K562 (cell line): ENCODE results near the gene CT45A10. TPM values are rescaled to one million over a fixed set of nuclear protein-coding genes. Genes with fewer than 3 reads are reported as not detected.

ENCODE experiments used
- ATAC-seq: fragments of 200-7000 bp; cut with Tn5 transposase; 3 replicates; pipeline ENCODE4 v1.9.1; 2020; ENCODE audit warnings: moderate library complexity
- BruUV-seq: library from RNA; stranded (reverse); fragments of 400-500 nt; replicated peaks from 2 replicates; lab custom pipeline; 2021; lab: Mats Ljungman, UMichigan
- CTCF ChIA-PET: fragments of 300-600 bp; formaldehyde crosslinking; extraction: SDS; loops from one replicate; lab custom pipeline; 2021; ENCODE audit warnings: low intra/inter-chr PET ratio; lab: Yijun Ruan, JAX
- POLR2A ChIA-PET: fragments of 300-600, 350-650 bp; sonication (Branson Sonifier 250); formaldehyde crosslinking; extraction: SDS; loops from one replicate; lab custom pipeline; 2021; ENCODE audit warnings: antibody characterized with exemption, inconsistent platforms; lab: Yijun Ruan, JAX
- DNase-seq, 4 experiments: peaks; one replicate each; pipeline versions ENCODE4 v3.0.0 to v3.0.0-alpha.2; 2011 to 2018; ENCODE audit warnings: low spot score in 3 of 4, mixed read lengths in 3 of 4; ENCODE audit errors: extremely low read depth in 1 of 4
- FAIRE-seq: peaks from 2 replicates; lab custom pipeline; 2011; peaks lifted over from hg19 to GRCh38; lab: Jason Lieb, UNC
- H2AFZ ChIP-seq: 2 replicates; pipeline ENCODE4 v1.6.0; 2011; ENCODE audit warnings: low read depth, low read length, control low read depth, inconsistent platforms
- H3K27ac ChIP-seq: fragments of 200-600 bp; 3 replicates; pipeline ENCODE4 v1.8.0; 2011; ENCODE audit warnings: low read depth, mild to moderate bottlenecking, control low read depth, inconsistent platforms, low read length, moderate library complexity, mixed read lengths; ENCODE audit errors: extremely low read depth
- H3K27me3 ChIP-seq, 2 experiments: fragments of 300-600 bp in 1 of 2; 2 replicates in 1 of 2; 3 replicates in 1 of 2; pipeline versions ENCODE4 v1.6.0 to v1.8.0; 2011; ENCODE audit warnings: inconsistent platforms in 2 of 2, low read length in 2 of 2, mild to moderate bottlenecking in 1 of 2, mixed read lengths in 1 of 2, moderate library complexity in 1 of 2; ENCODE audit not compliant: control insufficient read depth in 2 of 2, insufficient read depth in 2 of 2
- H3K36me3 ChIP-seq: fragments of 300-600 bp; 3 replicates; pipeline ENCODE4 v1.8.0; 2011; ENCODE audit warnings: mild to moderate bottlenecking, low read length, inconsistent platforms; ENCODE audit not compliant: control insufficient read depth, insufficient read depth
- H3K4me1 ChIP-seq, 2 experiments: fragments of 200-600 bp in 1 of 2; replicated peaks in 1 of 2; 2 replicates in 1 of 2; 3 replicates in 1 of 2; pipeline versions ENCODE4 v1.5.1 to v1.8.0; 2011; ENCODE audit warnings: inconsistent platforms in 2 of 2, low read length in 2 of 2, mild to moderate bottlenecking in 1 of 2, mixed read lengths in 1 of 2, moderate library complexity in 1 of 2; ENCODE audit not compliant: control insufficient read depth in 2 of 2, insufficient read depth in 2 of 2
- H3K4me2 ChIP-seq: 2 replicates; pipeline ENCODE4 v1.6.1; 2011; ENCODE audit warnings: low read length, control low read depth, inconsistent platforms, mixed read lengths; ENCODE audit not compliant: insufficient read depth
- H3K4me3 ChIP-seq: fragments of 200-600 bp; sonication (generic), shearing (Covaris generic); 2 replicates; pipeline ENCODE4 v1.5.1; 2016; ENCODE audit warnings: control low read depth, inconsistent platforms
- H3K79me2 ChIP-seq: fragments of 200-600 bp; 3 replicates; pipeline ENCODE4 v1.8.0; 2011; ENCODE audit warnings: low read length, inconsistent platforms; ENCODE audit not compliant: control insufficient read depth, insufficient read depth
- H3K9ac ChIP-seq, 2 experiments: 2 replicates each; pipeline versions ENCODE4 v1.6.0 to v1.6.1; 2011; ENCODE audit warnings: low read depth in 2 of 2, low read length in 2 of 2, control low read depth in 1 of 2, inconsistent platforms in 1 of 2, mild to moderate bottlenecking in 1 of 2, mixed read lengths in 1 of 2; ENCODE audit not compliant: insufficient read depth in 1 of 2
- H3K9me1 ChIP-seq: one replicate; pipeline ENCODE4 v1.6.0; 2011; ENCODE audit warnings: inconsistent platforms, mild to moderate bottlenecking, low read length, moderate library complexity; ENCODE audit not compliant: control insufficient read depth, insufficient read depth
- H3K9me3 ChIP-seq: replicated peaks from 2 replicates; pipeline ENCODE4 v1.5.1; 2011; ENCODE audit warnings: low read depth, low read length, inconsistent platforms; ENCODE audit not compliant: control insufficient read depth, insufficient read depth
- H4K20me1 ChIP-seq: replicated peaks from 2 replicates; pipeline ENCODE4 v1.6.1; 2011; ENCODE audit warnings: low read length, inconsistent platforms, mixed read lengths; ENCODE audit not compliant: control insufficient read depth, insufficient read depth
- AFF1 ChIP-seq, 2 experiments: fragments of 450-650 bp; IDR thresholded peaks; 2 replicates each; pipeline ENCODE4 v1.6.1; 2018; ENCODE audit warnings: mild to moderate bottlenecking in 2 of 2, low read depth in 1 of 2; ENCODE audit not compliant: partially characterized antibody in 2 of 2
- FOXM1 ChIP-seq, 2 experiments: fragments of 450-650 bp in 1 of 2; sonication (generic) in 1 of 2; formaldehyde crosslinking in 1 of 2; IDR thresholded peaks; 2 replicates each; pipeline versions ENCODE4 v1.6.1 to v1.9.0; 2017 to 2022; ENCODE audit warnings: low read depth in 2 of 2, mild to moderate bottlenecking in 2 of 2, missing genetic modification reagents in 1 of 2, moderate library complexity in 1 of 2
- MIER1 ChIP-seq: fragments of 450-650 bp; IDR thresholded peaks from 2 replicates; pipeline ENCODE4 v1.6.1; 2016; ENCODE audit warnings: antibody characterized with exemption, mild to moderate bottlenecking, low read depth
- MLLT1 ChIP-seq, 2 experiments: fragments of 450-650 bp; IDR thresholded peaks; 2 replicates each; pipeline ENCODE4 v1.6.1; 2016
- MYNN ChIP-seq, 2 experiments: sonication (generic); formaldehyde crosslinking in 1 of 2; IDR thresholded peaks; 2 replicates each; pipeline versions ENCODE4 v1.5.0 to v1.6.1; 2016 to 2020; ENCODE audit warnings: antibody characterized with exemption in 1 of 2, missing genetic modification reagents in 1 of 2
- SRSF3 ChIP-seq: fragments of 200-400 bp; formaldehyde crosslinking; IDR thresholded peaks from 2 replicates; pipeline ENCODE4 v1.6.1; 2016; ENCODE audit warnings: mild to moderate bottlenecking, low read length, moderate library complexity; ENCODE audit not compliant: insufficient read depth
- ZBTB7A ChIP-seq: IDR thresholded peaks from 2 replicates; pipeline ENCODE4 v1.6.1; 2011; ENCODE audit warnings: low read depth, mild to moderate bottlenecking, low read length, moderate library complexity, borderline replicate concordance; ENCODE audit not compliant: control insufficient read depth
- ZNF511 ChIP-seq: sonication (generic); formaldehyde crosslinking; IDR thresholded peaks from 2 replicates; pipeline ENCODE4 v1.8.0; 2022; ENCODE audit warnings: mild to moderate bottlenecking, missing genetic modification reagents
- ZNF589 ChIP-seq: fragments of 200-800 bp; sonication (Bioruptor generic); IDR thresholded peaks from 2 replicates; pipeline ENCODE4 v1.6.1; 2016; ENCODE audit warnings: low read depth, missing genetic modification characterization, missing compliant biosample characterization
- WGBS: fragments of 100-300 bp; shearing (Covaris generic); methylation state at CpG from one replicate; pipeline ENCODE4 v1.1.6; 2016; ENCODE audit warnings: low coverage, mixed read lengths; ENCODE audit not compliant: insufficient coverage; ENCODE audit errors: missing lambda C conversion rate; 5-methylcytosine and 5-hydroxymethylcytosine counted together
- in situ Hi-C: fragments of 300-500 bp; cut with MboI; formaldehyde crosslinking; loops from 4 replicates; pipeline ENCODE4 v1.15.0; 2018; ENCODE audit warnings: inconsistent platforms, mixed read lengths
- intact Hi-C: fragments of 100-400 bp; cut with micrococcal nuclease; formaldehyde crosslinking; loops from 2 replicates; pipeline ENCODE4 v1.14.2; 2022
- polyA plus RNA-seq, 8 experiments: library from polyadenylated mRNA; depleted of rRNA in 4 of 8; stranded (reverse) in 5 of 8; unstranded in 3 of 8; fragments of >200 nt; fragmentation: Nextera tagmentation in 2 of 8; fragmentation: Illumina TruSeq in 1 of 8; extraction: Ambion mirVana in 2 of 8; extraction: Trizol in 1 of 8; gene quantifications; 2 replicates each; pipeline versions ENCODE4 v1.2.1 to v1.2.3, GENCODE V29; 2011 to 2014; ENCODE audit warnings: inconsistent platforms in 1 of 8, missing spikeins in 1 of 8
- total RNA-seq, 7 experiments: library from RNA; depleted of rRNA in 6 of 7; stranded (reverse); fragments of >200 nt in 6 of 7; fragmentation: Illumina TruSeq in 2 of 7; extraction: Trizol in 2 of 7; gene quantifications; 2 replicates each; pipeline versions ENCODE4 v1.2.1 to v1.2.3, GENCODE V29; 2011 to 2021; ENCODE audit warnings: low replicate concordance in 1 of 7

The CT45A10 gene
- total and polyA plus RNA-seq, 9 of the 15 experiments (the other 6 are each of a cell fraction or from before 2014, with no cell fraction given): 78.1 to 175 (median 102) TPM

GRCh38 chrX:135892781-135893180, 463 bp downstream of the CT45A10 start:
- FAIRE-seq (no peak), ATAC-seq (peak; percentile 68), DNase-seq (peak; percentile 25 to 52 (median 26))
- H3K4me1 ChIP-seq: peaks cover 0 to 5% of the 10 kb centered on the region in 2 experiments; a peak in 2 of 5 replicates
- no peaks in the 10 kb centered on the region for H3K9me1 ChIP-seq
- H3K4me3 ChIP-seq: peak overlapping the region; percentile 69
- H3K79me2 ChIP-seq: peaks cover 58% of the 10 kb centered on the region
- intact Hi-C loops (no loop called here), in situ Hi-C loops (no loop called here)
- H3K36me3 ChIP-seq: peaks cover 17% of the 10 kb centered on the region; the same call in 1 of the 3 replicates
- peak overlapping the region; percentile 94 to 95 for H3K9ac ChIP-seq
- no TSS peak for BruUV-seq
- WGBS: 3% methylated on average over 6 of the region's 11 CpGs
- no peaks in the 10 kb centered on the region for H3K27me3 ChIP-seq
- peak overlapping the region; percentile 95 for H3K27ac ChIP-seq
- ChIA-PET POLR2A (interaction anchor here (0.9 to 1.4 kb wide), 2 partner anchors 39 to 270 kb away, joined by 3 to 4 read pairs; no protein-coding TSS in a partner anchor), CTCF (no interaction called here)
- no peak for TF ChIP-seq FOXM1 (IDR thresholded peaks at IDR 0.05; ENCODE audit: low read depth)
- TF ChIP-seq FOXM1 (CRISPR knock-in tag; IDR thresholded peaks at IDR 0.05; ENCODE audit: low read depth): 0 out of 2 replicates have a peak, but pooled peaks have one; percentile 57
- TF ChIP-seq ZNF511: 0 out of 2 replicates have a peak, but pooled peaks have one; percentile 16
- TF ChIP-seq ZNF589 (CRISPR knock-in tag): peak; percentile 43; the same call in 1 of the 2 replicates
- no peak for TF ChIP-seq AFF1 (IDR thresholded peaks at IDR 0.05; ENCODE audit: low read depth in 1 of 2, partially characterized antibody in 2 of 2)
- TF ChIP-seq MYNN (IDR thresholded peaks at IDR 0.05): no peak
- no peak for TF ChIP-seq MYNN (CRISPR knock-in tag; IDR thresholded peaks at IDR 0.05)
- peak; percentile 34; the same call in 1 of the 2 replicates for TF ChIP-seq ZBTB7A
- 0 out of 2 replicates have a peak, but pooled peaks have one; percentile 32 for TF ChIP-seq MIER1
- TF ChIP-seq MLLT1 (IDR thresholded peaks at IDR 0.05): 0 out of 4 replicates have a peak, but pooled peaks of 1 of the 2 experiments have one; percentile 18
- 0 out of 2 replicates have a peak, but pooled peaks have one; percentile 48 for TF ChIP-seq SRSF3
- H3K4me2 ChIP-seq: peak overlapping the region; percentile 81
- H2AFZ ChIP-seq: peak overlapping the region; percentile 88
- no peaks in the 10 kb centered on the region for H4K20me1 ChIP-seq
- peaks cover 9% of the 10 kb centered on the region; the same call in 1 of the 2 replicates for H3K9me3 ChIP-seq
